Gastroesophageal sphincter (tissue), 3 donors: ENCODE measurements around the gene CCR2.

Experiments used
- POLR2A ChIP-seq, 2 donors: fragments of 450-650 bp; IDR thresholded peaks; one replicate each; pipeline ENCODE4 v1.6.1; 2017; ENCODE audit warnings: antibody characterized with exemption in 2 of 2, mild to moderate bottlenecking in 2 of 2, moderate library complexity in 1 of 2
- POLR2AphosphoS5 ChIP-seq: sonication (generic); formaldehyde crosslinking; IDR thresholded peaks from one replicate; pipeline ENCODE4 v1.6.1; 2017; ENCODE audit warnings: antibody characterized with exemption
- TF ChIP-seq, protein P1 (sequence below), 4 experiments: fragments of 200-600 bp in 2 of 4; fragments of 450-650 bp in 2 of 4; sonication (generic) in 1 of 4; IDR thresholded peaks; one replicate each; pipeline ENCODE4 v1.5.1; 2017 to 2019; ENCODE audit warnings: antibody characterized with exemption in 4 of 4, mild to moderate bottlenecking in 2 of 4, moderate library complexity in 2 of 4

DNA sequence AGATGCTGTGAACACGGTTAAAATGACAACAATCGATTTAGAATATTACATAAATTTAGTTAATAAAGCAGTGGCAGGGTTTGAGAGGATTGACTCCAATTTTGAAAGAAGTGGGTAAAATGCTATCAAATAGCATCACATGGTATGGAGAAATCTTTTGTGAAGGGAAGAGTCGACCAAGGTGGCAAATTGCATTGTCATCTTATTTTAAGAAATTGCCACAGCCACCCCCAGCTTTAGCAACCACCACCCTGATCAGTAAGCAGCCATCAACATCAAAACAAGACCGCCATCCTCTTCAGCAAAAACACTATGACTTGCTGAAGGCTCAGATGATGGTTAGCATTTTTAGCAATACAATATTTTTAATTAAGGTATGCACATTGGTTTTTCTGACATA is 11.1 kb downstream of the CCR2 start:
- TF ChIP-seq POLR2A (IDR thresholded peaks at IDR 0.05): no peak
- TF ChIP-seq, protein P1, sequence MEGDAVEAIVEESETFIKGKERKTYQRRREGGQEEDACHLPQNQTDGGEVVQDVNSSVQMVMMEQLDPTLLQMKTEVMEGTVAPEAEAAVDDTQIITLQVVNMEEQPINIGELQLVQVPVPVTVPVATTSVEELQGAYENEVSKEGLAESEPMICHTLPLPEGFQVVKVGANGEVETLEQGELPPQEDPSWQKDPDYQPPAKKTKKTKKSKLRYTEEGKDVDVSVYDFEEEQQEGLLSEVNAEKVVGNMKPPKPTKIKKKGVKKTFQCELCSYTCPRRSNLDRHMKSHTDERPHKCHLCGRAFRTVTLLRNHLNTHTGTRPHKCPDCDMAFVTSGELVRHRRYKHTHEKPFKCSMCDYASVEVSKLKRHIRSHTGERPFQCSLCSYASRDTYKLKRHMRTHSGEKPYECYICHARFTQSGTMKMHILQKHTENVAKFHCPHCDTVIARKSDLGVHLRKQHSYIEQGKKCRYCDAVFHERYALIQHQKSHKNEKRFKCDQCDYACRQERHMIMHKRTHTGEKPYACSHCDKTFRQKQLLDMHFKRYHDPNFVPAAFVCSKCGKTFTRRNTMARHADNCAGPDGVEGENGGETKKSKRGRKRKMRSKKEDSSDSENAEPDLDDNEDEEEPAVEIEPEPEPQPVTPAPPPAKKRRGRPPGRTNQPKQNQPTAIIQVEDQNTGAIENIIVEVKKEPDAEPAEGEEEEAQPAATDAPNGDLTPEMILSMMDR (IDR thresholded peaks at IDR 0.05): no peak
- TF ChIP-seq POLR2AphosphoS5: no peak
